Common myeloid progenitor, CD34-positive (primary cell): ENCODE data around the gene CSHL1.
A peak's percentile ranks its signal among the peaks of the same experiment; 100 is the strongest.

Experiments used
- CTCF ChIA-PET: fragments of 350-600 bp; sonication (Branson Sonifier 250); formaldehyde crosslinking; loops from one replicate; lab custom pipeline; 2021; ENCODE audit warnings: antibody characterized with exemption; lab: Charles Lee
- POLR2A ChIA-PET: fragments of 350-600 bp; sonication (Branson Sonifier 250); formaldehyde crosslinking; loops from one replicate; lab custom pipeline; 2021; ENCODE audit warnings: antibody characterized with exemption; lab: Charles Lee
- DNase-seq, 3 donors: peaks; one replicate each; pipeline versions ENCODE4 v3.0.0 to v3.0.0-alpha.2; 2013
- H3K27ac ChIP-seq, 2 experiments: 1 replicate in 1 of 2; 2 replicates in 1 of 2; pipeline ENCODE4 v1.7.0; 2013; ENCODE audit warnings: inconsistent platforms in 2 of 2, low read length in 2 of 2, mild to moderate bottlenecking in 2 of 2, low read depth in 1 of 2, moderate library complexity in 1 of 2; ENCODE audit not compliant: severe bottlenecking in 2 of 2, insufficient read depth in 1 of 2, poor library complexity in 1 of 2
- H3K27me3 ChIP-seq, 5 experiments: replicated peaks in 2 of 5; 1 replicate in 3 of 5; 2 replicates in 2 of 5; pipeline versions ENCODE4 v1.6.1 to v1.7.0; 2013; ENCODE audit warnings: low read length in 4 of 5, mild to moderate bottlenecking in 2 of 5, moderate library complexity in 2 of 5, inconsistent platforms in 1 of 5; ENCODE audit not compliant: insufficient read depth in 5 of 5, control insufficient read depth in 4 of 5
- H3K36me3 ChIP-seq, 4 experiments: 1 replicate in 2 of 4; 2 replicates in 2 of 4; pipeline versions ENCODE4 v1.6.1 to v1.7.0; 2013; ENCODE audit warnings: low read length in 3 of 4, control low read depth in 1 of 4, mild to moderate bottlenecking in 1 of 4; ENCODE audit not compliant: control insufficient read depth in 4 of 4, insufficient read depth in 4 of 4
- H3K4me1 ChIP-seq, 4 experiments: 1 replicate in 3 of 4; 2 replicates in 1 of 4; pipeline versions ENCODE4 v1.6.1 to v1.7.1; 2013; ENCODE audit warnings: low read length in 3 of 4, mild to moderate bottlenecking in 3 of 4, control low read depth in 1 of 4, inconsistent platforms in 1 of 4, moderate library complexity in 1 of 4; ENCODE audit not compliant: control insufficient read depth in 4 of 4, insufficient read depth in 4 of 4; ENCODE audit errors: control extremely low read depth in 1 of 4
- H3K4me3 ChIP-seq, 7 experiments: 1 replicate in 4 of 7; 2 replicates in 3 of 7; pipeline versions ENCODE4 v1.5.1 to v1.7.0; 2013; ENCODE audit warnings: mild to moderate bottlenecking in 7 of 7, low read length in 6 of 7, moderate library complexity in 6 of 7, inconsistent platforms in 2 of 7, low read depth in 2 of 7, control low read depth in 1 of 7; ENCODE audit not compliant: insufficient read depth in 4 of 7, control insufficient read depth in 1 of 7; ENCODE audit errors: extremely low read depth in 1 of 7
- H3K9me3 ChIP-seq, 5 experiments: 1 replicate in 4 of 5; 2 replicates in 1 of 5; pipeline versions ENCODE4 v1.6.1 to v1.7.1; 2013; ENCODE audit warnings: low read length in 4 of 5, mild to moderate bottlenecking in 2 of 5, inconsistent platforms in 1 of 5, low read depth in 1 of 5, moderate library complexity in 1 of 5; ENCODE audit not compliant: control insufficient read depth in 4 of 5, insufficient read depth in 2 of 5; ENCODE audit errors: control extremely low read depth in 1 of 5
- WGBS: methylation state at CpG from one replicate; pipeline ENCODE4 v1.1.5; 2013; ENCODE audit not compliant: insufficient coverage; 5-methylcytosine and 5-hydroxymethylcytosine counted together

The CSHL1 gene

DNA sequence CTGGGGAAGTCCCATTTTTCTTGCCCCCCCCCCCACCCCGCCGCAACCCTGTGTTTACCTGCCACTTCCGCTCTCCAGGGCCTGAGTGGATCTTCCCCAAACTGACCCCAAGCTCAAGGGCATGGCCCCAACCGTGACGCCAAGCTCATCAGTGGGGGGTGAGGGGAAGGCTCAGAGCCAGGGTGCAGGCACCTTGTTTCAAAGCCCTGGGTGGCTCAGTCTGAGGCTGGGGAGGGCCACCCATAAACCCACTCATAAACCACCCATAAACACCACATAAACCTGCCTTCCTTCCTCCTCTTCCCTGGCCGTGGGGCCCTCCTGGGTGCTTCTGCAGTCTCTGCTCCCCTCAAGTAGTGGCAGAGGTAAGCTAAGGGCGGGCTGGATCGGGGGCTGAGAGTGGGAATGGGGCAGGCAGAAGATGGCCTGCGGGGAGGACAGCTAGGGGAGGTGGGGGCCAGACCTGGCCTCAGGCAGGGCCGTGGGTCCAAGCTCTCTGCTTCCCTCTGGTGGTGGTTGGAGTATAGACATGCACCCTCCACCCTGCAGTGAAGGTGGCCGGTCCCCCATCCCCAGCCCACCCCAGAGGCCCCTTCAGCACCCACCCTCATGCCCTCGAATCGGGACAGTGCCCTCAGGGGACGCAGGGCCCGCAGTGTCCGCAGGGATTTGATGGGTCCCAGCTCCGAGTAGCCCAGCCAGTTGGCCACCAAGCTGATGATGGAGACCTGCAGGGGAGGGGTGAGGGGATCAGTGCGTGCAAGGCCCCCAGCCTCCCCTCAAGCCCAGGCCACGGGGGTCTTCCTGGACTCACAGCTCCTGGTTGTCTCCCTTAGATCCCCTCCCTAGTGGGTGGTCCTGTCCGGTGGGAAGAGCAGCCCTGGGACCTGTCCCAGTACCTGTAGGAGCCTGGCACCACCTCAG, 35.6 kb upstream of the CSHL1 start:
- H3K4me1 ChIP-seq, result peaks cover 0 to 37% (median 23%) of the 10 kb centered on the region in 4 experiments
- no peaks in the 10 kb centered on the region for H3K9me3 ChIP-seq
- H3K36me3 ChIP-seq, result no peaks in the 10 kb centered on the region
- no peaks in the 10 kb centered on the region for H3K27me3 ChIP-seq
- WGBS, result 34% methylated on average over 12 of the region's 20 CpGs
- no peak overlapping the region for H3K27ac ChIP-seq
- ChIA-PET POLR2A (interaction anchor here (0.6 to 1.5 kb wide), 4 partner anchors 30 to 199 kb away, joined by 3 to 4 read pairs (median 3); no protein-coding TSS in a partner anchor), CTCF (interaction anchor here (0.8 to 3.1 kb wide), 27 partner anchors 8 to 175 kb away, joined by 3 to 37 read pairs (median 8); partner anchors contain the start of genes CD79B and GH1)
- peak overlapping the region in 2 of 7 experiments; percentile 6 to 53 for H3K4me3 ChIP-seq
- peak; percentile 44 to 68 (median 63) for DNase-seq

DNA sequence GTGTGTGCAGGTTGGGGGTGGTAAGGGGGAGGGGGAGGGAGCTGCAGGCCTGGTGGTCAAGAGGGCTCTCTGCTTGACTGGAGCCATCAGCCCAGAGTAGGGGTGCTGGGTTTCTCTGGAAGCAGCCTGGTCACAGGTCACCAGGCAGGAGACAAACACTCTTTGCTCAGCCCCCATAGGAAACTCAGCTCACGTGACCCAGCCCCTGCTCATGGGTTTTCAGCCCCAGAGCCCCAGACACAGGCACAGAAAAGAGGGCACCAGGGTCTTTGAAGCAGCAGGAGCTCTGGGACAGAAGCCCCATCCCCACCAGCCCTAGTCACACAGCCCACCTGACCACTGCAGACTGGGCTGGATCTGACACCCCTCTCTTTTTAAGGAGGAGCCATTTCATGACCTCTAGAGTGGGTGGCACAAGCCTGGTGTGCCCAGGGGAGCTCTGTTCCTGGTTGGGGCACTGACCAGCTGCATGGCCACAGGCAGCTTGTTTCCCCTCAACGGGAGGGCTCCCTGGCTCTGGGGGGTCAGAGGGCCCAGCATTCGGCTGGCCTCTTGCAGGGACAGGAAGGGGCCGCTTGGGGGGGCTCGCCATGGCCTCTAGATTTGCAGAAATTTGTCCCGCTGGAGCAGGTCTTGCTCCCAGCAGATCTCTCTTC, 34.9 kb upstream of the CSHL1 start:
- H3K4me3 ChIP-seq, result peak overlapping the region in 1 of 7 experiments; percentile 6
- ChIA-PET CTCF (interaction anchor here (0.8 to 3.1 kb wide), 27 partner anchors 8 to 176 kb away, joined by 3 to 37 read pairs (median 8); partner anchors contain the start of genes CD79B and GH1), POLR2A (interaction anchor here (0.6 to 1.5 kb wide), 4 partner anchors 30 to 200 kb away, joined by 3 to 4 read pairs (median 3); no protein-coding TSS in a partner anchor)
- peaks cover 0 to 37% (median 23%) of the 10 kb centered on the region in 4 experiments for H3K4me1 ChIP-seq
- no peaks in the 10 kb centered on the region for H3K9me3 ChIP-seq
- H3K27ac ChIP-seq, result no peak overlapping the region
- DNase-seq, result peak in 2 of 3 donors; percentile 18 to 30
- 35% methylated on average over 5 of the region's 6 CpGs for WGBS
- no peaks in the 10 kb centered on the region for H3K27me3 ChIP-seq
- no peaks in the 10 kb centered on the region for H3K36me3 ChIP-seq

DNA sequence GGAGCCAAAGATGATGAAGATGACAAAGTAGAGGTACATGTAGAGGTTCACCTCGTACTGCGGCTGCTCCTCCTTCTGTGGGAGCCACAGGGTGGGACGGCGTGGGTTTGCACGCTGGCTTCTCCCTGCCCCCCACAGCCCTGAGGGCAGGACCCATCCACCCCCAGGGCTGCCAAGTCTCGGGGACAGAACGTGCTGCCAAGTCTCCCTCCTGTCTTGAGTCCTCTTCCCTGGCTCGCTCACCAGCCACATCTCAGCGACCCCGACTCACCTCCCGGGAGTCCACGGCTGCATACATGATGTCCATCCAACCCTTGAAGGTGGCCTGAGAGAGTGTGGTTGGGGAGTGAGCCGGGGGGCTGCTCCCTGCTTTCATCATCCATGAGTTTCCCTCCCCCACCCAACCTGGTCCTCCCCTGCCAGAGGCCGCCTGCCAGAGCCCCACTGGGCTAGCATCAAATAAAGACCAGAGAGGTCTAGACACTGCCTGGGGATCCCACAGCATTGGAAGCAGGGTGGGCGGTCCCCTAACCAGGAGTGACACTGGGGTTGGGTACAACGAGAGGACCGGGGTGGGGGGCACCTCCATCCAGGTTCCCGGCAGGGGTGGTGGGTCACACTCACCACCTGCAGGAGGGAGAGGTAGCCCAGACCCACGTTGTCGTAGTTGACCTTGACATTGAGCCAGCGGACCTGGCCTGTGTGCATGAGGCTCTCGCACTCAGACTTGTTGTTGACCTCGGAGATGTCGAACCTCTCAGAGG, 33.9 kb upstream of the CSHL1 start:
- Histone ChIP-seq H3K27ac (no peak overlapping the region), H3K4me3 (no peak overlapping the region), H3K27me3 (no peaks in the 10 kb centered on the region), H3K4me1 (peaks cover 0 to 30% (median 21%) of the 10 kb centered on the region in 4 experiments), H3K9me3 (no peaks in the 10 kb centered on the region), H3K36me3 (no peaks in the 10 kb centered on the region)
- ChIA-PET POLR2A (interaction anchor here (1.5 kb wide), 1 partner anchor 31 kb away, joined by 3 read pairs; no protein-coding TSS in a partner anchor), CTCF (interaction anchor here (1.5 to 3.1 kb wide), 9 partner anchors 7 to 84 kb away, joined by 4 to 37 read pairs (median 18); partner anchors contain the start of genes CD79B and GH1)
- 94% methylated on average over 18 of the region's 24 CpGs for WGBS
- no peak for DNase-seq

DNA sequence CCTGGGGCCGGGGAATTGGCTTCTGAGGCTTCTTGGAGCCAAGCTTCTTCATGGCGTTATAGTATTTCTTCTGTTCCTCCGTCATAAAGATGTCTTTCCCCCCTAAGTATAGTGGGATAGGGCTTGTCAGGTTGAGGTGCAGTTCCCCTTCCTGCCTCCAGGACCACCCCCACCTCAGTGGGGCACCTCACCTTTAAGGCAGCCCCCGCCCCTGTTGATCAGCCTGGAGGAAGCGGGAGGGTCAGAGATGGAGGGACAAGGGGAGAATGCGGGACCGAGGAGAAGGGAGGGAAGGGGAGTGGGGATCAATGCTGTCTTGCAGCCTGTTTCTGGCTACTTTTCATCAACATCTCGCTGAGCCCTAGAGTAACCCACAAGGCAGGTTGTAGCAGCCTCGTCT, 32.7 kb upstream of the CSHL1 start:
- no peaks in the 10 kb centered on the region for H3K36me3 ChIP-seq
- no peaks in the 10 kb centered on the region for H3K27me3 ChIP-seq
- no peaks in the 10 kb centered on the region for H3K9me3 ChIP-seq
- WGBS, result 86% methylated on average over 5 of the region's 9 CpGs
- H3K27ac ChIP-seq, result no peak overlapping the region
- ChIA-PET POLR2A (no interaction called here), CTCF (interaction anchor here (3.2 to 3.3 kb wide), 2 partner anchors 12 to 24 kb away, joined by 11 to 12 read pairs; partner anchors contain the start of genes CD79B and GH1)
- H3K4me3 ChIP-seq, result no peak overlapping the region
- H3K4me1 ChIP-seq, result peaks cover 0 to 39% (median 27%) of the 10 kb centered on the region in 4 experiments
- DNase-seq, result no peak

DNA sequence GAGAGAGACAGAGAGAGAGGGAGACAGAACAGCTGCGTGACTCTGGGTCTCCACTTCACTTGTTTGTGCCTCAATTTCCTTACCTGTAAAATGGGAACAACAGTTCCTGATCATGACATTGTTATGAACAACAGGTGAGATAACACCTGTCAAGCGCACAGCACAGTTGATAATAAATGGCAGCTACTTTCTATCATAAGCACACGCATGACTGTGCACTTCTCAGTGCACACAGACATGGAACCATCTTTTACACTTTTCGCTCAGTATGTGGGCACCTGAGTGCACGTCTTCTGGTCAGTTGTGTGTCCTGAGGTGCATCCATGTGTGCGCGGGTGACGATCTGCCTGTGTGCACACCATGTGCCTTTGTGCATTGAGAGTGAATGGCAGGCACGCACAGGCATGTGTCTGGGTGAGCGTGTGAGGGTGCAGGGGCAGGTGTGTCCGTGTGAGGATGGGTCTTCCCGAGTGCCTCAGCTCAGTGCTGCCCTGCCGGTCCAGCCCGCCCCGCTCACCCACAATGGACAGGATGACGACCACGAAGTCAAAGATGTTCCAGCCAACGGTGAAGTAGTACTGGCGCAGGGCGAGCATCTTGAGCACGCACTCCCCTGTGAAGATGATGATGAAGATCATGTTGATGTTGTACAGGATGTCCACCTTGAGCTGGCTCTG, 31.4 kb upstream of the CSHL1 start:
- no peak overlapping the region for H3K27ac ChIP-seq
- no peaks in the 10 kb centered on the region for H3K36me3 ChIP-seq
- H3K27me3 ChIP-seq, result no peaks in the 10 kb centered on the region
- over 99% methylated on average over 20 of the region's 21 CpGs for WGBS
- no peak overlapping the region for H3K4me3 ChIP-seq
- DNase-seq, result no peak
- peaks cover 0 to 33% (median 26%) of the 10 kb centered on the region in 4 experiments for H3K4me1 ChIP-seq
- no peaks in the 10 kb centered on the region for H3K9me3 ChIP-seq
- CTCF ChIA-PET, result interaction anchor here (0.6 to 3.3 kb wide), 4 partner anchors 11 to 85 kb away, joined by 3 to 12 read pairs (median 8); partner anchors contain the start of genes CD79B and GH1
- POLR2A ChIA-PET, result no interaction called here

DNA sequence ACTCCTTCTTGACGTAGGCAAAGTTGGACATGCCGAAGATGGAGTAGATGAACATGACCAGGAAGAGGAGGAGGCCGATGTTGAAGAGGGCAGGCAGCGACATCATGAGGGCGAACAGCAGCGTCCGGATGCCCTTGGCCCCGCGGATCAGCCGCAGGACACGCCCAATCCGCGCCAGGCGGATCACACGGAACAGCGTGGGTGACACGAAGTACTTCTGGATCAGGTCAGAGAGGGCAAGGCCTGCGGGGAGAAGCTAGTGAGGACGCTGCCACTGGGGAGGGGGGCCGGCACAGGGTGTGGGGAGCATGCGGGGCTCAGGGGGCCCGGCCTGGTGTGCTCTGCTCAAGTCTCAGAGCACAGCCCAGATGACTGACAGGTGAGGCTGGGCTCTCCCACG, 30.7 kb upstream of the CSHL1 start:
- Histone ChIP-seq H3K36me3 (no peaks in the 10 kb centered on the region), H3K4me3 (no peak overlapping the region), H3K27me3 (no peaks in the 10 kb centered on the region), H3K27ac (no peak overlapping the region), H3K4me1 (peaks cover 0 to 28% (median 21%) of the 10 kb centered on the region in 4 experiments), H3K9me3 (no peaks in the 10 kb centered on the region)
- DNase-seq, result no peak
- 96% methylated on average over 23 of the region's 23 CpGs for WGBS
- POLR2A ChIA-PET, result no interaction called here
- CTCF ChIA-PET, result interaction anchor here (1.5 to 3.3 kb wide), 3 partner anchors 10 to 22 kb away, joined by 5 to 12 read pairs (median 11); partner anchors contain the start of genes CD79B and GH1
